ENCODE measurements around the gene DTD2.

DNA sequence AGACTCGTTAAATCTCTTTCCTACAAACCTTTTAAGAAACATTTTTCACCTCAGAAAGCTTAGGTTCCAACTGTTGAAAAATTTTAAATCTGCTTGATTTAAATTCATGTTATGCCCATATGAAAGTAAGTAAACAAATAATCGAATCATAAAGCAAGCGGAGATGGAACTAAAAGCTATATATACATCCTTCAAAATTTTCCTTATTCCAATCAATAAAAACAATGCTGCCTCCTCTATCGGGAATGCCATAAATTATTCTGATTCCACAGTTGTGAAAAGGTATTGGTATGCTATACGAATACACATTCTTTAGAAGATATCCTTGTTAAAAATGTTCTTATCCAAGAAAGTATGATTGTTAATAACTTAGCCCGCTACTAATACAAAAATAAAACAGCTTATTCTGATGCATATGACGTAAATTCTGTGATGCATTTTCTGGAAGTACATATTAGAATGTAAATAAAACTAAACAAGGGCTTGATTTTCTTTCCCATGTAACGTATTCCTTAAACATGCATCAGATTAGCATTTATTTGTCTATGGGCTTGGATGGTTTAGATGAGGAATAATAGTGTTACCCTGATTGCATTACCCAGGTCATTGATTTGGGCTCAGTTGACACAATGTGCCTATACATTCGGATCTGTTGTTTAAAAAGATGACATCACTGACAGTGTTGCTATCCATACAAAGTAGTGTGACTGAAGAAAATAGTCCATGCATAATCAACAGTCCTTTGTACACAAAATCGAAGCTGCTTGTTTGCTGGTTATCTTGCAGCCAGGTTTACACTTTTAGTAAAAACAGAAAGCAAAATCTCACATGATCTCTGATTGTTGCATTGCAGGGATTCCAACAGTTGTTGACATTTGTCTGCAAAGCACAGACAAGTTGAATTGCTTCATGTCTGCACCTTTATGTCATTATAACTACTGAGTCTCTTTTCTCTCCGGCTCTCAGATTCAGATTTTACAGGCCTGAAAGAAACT is 656 bp upstream of the DTD2 start:
- TF ChIP-seq REST (IDR thresholded peaks at IDR 0.05; ENCODE audit: insufficient read depth in 1 of 2, low read depth in 2 of 2, low read length in 2 of 2) (no peak), POLR2AphosphoS5 (IDR thresholded peaks at IDR 0.05; ENCODE audit: low read depth, low read length) (no peak; the same call in 1 of the 2 replicates), SIN3A (IDR thresholded peaks at IDR 0.05; ENCODE audit: borderline replicate concordance, insufficient read depth, low read length) (no peak), FOXP2 (optimal IDR thresholded peaks at IDR 0.05; ENCODE audit: borderline replicate concordance, extremely low read depth, extremely low read length, insufficient read depth) (no peak)

Measured in PFSK-1 (cell line).